Measurements from ENCODE around the gene TBX10.
"Not testable (repeated sequence)": the region's sequence is repeated elsewhere in the genome, so short reads cannot be mapped to it uniquely, and the experiment has no call there.

Gene TBX10

GRCh38 chr11:67664213-67664585 is 24.6 kb upstream of the TBX10 start:
- no peak for DNase-seq (ENCODE audit: low read depth)

GRCh38 chr11:67663532-67664212 is 24.1 kb upstream of the TBX10 start:
- no peak for DNase-seq (ENCODE audit: low read depth)

- DNase-seq (ENCODE audit: low read depth): no peak
Measured at GRCh38 chr11:67662835-67663531, 23.4 kb upstream of the TBX10 start.

GRCh38 chr11:67662142-67662834 is 22.7 kb upstream of the TBX10 start:
- DNase-seq (ENCODE audit: low read depth): no peak

- DNase-seq (ENCODE audit: low read depth): not testable (repeated sequence)
Measured at GRCh38 chr11:67660752-67661151, 21.2 kb upstream of the TBX10 start.

- DNase-seq (ENCODE audit: low read depth): not testable (repeated sequence)
Measured at GRCh38 chr11:67659651-67660165, 20.1 kb upstream of the TBX10 start.

GRCh38 chr11:67657300-67657699 is 17.7 kb upstream of the TBX10 start:
- no peak for DNase-seq (ENCODE audit: low read depth)

GRCh38 chr11:67656278-67656922 is 16.8 kb upstream of the TBX10 start:
- DNase-seq (ENCODE audit: low read depth): no peak

- DNase-seq (ENCODE audit: low read depth): no peak
Measured at GRCh38 chr11:67654225-67654624, 14.7 kb upstream of the TBX10 start.

- no peak for DNase-seq (ENCODE audit: low read depth)
Measured at GRCh38 chr11:67652965-67653845, 13.6 kb upstream of the TBX10 start.

- DNase-seq (ENCODE audit: low read depth): no peak
Measured at GRCh38 chr11:67651976-67652781, 12.6 kb upstream of the TBX10 start.

GRCh38 chr11:67649634-67650510 is 10.3 kb upstream of the TBX10 start:
- DNase-seq (ENCODE audit: low read depth): no peak

- no peak for DNase-seq (ENCODE audit: low read depth)
Measured at GRCh38 chr11:67648796-67649613, 9.4 kb upstream of the TBX10 start.

GRCh38 chr11:67648140-67648795 is 8.7 kb upstream of the TBX10 start:
- DNase-seq (ENCODE audit: low read depth): no peak

GRCh38 chr11:67647471-67647870 is 7.9 kb upstream of the TBX10 start:
- no peak for DNase-seq (ENCODE audit: low read depth)

GRCh38 chr11:67646535-67647336 is 7.2 kb upstream of the TBX10 start:
- DNase-seq (ENCODE audit: low read depth): no peak
